GM18870 (cell line): Measurements from ENCODE around the gene ABCA10.

ENCODE experiments used
- ATAC-seq: cut with Tn5 transposase; IDR thresholded peaks from one replicate; pipeline ENCODE4 v1.9.1; 2021; ENCODE audit warnings: moderate library complexity; ENCODE audit not compliant: unreplicated experiment

The ABCA10 gene

GRCh38 chr17:69103557-69104233 lies 124.9 kb downstream of the ABCA10 start:
- no peak for ATAC-seq

DNA sequence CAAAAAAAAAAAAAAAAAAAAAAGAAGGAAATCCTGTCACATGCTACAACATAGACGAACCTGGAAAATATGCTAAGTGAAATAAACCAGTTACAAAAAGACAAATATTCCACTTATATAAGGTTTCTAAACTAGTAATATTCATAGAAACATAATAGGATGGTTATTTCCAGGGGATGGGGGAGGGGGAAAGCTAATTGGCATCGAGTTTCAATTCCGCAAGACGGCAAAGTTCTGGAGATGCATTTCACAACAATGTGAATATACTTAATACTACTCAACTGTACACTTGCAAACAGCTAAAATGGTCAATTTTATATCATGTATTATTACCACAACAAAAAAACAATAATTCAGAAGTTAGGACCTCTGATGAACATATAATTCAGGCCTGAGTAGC lies 130.0 kb downstream of the ABCA10 start:
- no peak for ATAC-seq
